D721Med (cell line): Measurements from ENCODE around the gene CNOT10.

Experiments
- DNase-seq: peaks from one replicate; pipeline ENCODE4 v3.0.0; 2011; ENCODE audit warnings: low spot score; ENCODE audit not compliant: insufficient read length
- FAIRE-seq: peaks from 2 replicates; lab custom pipeline; 2011; peaks lifted over from hg19 to GRCh38; lab: Jason Lieb, UNC
- CTCF ChIP-seq: IDR thresholded peaks from 2 replicates; pipeline ENCODE4 v1.5.1; 2012; ENCODE audit warnings: mild to moderate bottlenecking, control low read depth; ENCODE audit not compliant: insufficient read depth; ENCODE audit errors: missing control alignments

The CNOT10 gene

GRCh38 chr3:32815841-32816438 is 131.0 kb downstream of the CNOT10 start:
- FAIRE-seq: no peak
- TF ChIP-seq CTCF: no peak
- DNase-seq: no peak

GRCh38 chr3:32816439-32817256 is 131.7 kb downstream of the CNOT10 start:
- DNase-seq (no peak), FAIRE-seq (no peak)
- TF ChIP-seq CTCF: no peak

- TF ChIP-seq CTCF: no peak
- no peak for DNase-seq
- no peak for FAIRE-seq
Measured at GRCh38 chr3:32817257-32817557, 132.2 kb downstream of the CNOT10 start.

- FAIRE-seq: no peak
- no peak for TF ChIP-seq CTCF
- DNase-seq: peak; percentile 41
Measured at GRCh38 chr3:32817558-32818228, 132.7 kb downstream of the CNOT10 start, which contains the start of gene TRIM71. TRIM71 (plus strand) TSS chr3:32817997; CDS start chr3:32818081, 84 bp downstream.

- FAIRE-seq: no peak
- no peak for DNase-seq
- no peak for TF ChIP-seq CTCF
Measured at GRCh38 chr3:32818229-32818969, 133.4 kb downstream of the CNOT10 start.

GRCh38 chr3:32818970-32819511 is 134.1 kb downstream of the CNOT10 start:
- TF ChIP-seq CTCF: no peak
- no peak for DNase-seq
- no peak for FAIRE-seq
